HG03565 (cell line): ENCODE data around the gene JPT2.
"Not testable (repeated sequence)": the region's sequence is repeated elsewhere in the genome, so short reads cannot be mapped to it uniquely, and the experiment has no call there.

Experiments
- ATAC-seq: cut with Tn5 transposase; IDR thresholded peaks from one replicate; pipeline ENCODE4 v1.9.1; 2021; ENCODE audit warnings: mild to moderate bottlenecking, moderate library complexity; ENCODE audit not compliant: unreplicated experiment

JPT2 gene

DNA sequence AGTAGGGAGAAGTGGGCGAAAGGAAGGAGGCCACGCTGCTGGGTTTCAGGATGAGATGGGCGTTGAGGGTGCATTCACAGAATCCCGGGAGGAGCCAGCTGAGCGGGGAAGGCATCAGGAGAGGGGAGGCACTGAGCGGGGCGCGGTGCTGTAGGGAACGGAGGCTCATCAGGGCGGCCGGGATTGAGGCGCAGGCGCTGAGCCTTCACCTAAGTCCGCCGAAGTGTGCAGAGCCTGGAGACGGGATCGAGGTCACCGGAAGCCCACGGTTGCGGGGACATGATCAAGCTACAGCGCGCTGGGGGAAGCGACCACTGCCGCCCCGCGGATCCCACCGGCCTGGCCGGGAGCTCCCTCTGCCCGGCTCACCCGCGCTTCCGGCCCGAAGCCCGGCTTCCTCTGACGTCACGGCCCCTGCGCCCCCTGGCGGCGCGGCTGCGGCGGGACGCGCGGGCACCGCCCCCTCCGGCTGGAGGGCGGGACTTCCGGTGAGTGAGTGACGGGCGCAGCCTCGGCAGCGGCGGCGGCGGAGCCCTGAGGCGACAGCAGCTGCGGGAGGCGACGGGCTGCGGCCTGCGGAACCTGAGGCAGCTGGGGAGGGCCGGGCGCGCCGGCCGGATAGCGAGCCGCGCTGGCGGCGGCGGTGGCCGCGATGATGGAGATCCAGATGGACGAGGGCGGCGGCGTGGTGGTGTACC is 27.8 kb downstream of the JPT2 start, which contains the start of gene MAPK8IP3:
Gene MAPK8IP3, plus strand, starts transcription at position 508 of the 698 bp plus-strand sequence. Its CDS starts 145 bp downstream, at position 653.
- peak; percentile 83 for ATAC-seq

DNA sequence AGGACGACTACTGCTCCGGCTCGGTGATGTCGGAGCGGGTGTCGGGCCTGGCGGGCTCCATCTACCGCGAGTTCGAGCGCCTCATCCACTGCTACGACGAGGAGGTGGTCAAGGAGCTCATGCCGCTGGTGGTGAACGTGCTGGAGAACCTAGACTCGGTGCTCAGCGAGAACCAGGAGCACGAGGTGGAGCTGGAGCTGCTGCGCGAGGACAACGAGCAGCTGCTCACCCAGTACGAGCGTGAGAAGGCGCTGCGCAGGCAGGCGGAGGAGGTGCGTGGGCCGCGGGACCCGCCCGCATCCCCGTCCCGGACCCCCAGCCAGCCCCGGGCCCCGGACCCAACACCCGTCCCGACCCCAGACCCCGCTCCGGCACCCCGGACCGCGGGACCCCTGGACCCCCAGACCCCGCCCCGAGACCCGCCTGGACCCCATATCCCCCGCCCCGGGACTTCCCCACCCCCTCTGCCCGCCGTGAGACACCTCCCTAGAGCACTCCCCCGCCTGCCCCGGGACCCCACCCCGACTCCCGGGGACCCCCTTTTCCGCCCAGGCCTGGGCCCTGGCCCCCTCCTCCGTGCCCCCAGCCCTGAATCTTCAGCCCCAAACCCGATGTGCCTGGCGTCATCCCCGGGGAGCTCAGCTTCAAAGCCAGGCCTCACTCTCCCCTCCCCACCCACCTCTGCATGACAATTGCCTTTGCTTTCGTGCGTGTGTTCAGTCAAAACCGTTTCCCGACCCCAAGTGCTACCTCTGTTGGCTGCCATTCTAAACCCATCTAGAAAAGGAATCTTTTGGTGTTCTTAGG is 28.5 kb downstream of the JPT2 start:
- peak; percentile 9 for ATAC-seq

DNA sequence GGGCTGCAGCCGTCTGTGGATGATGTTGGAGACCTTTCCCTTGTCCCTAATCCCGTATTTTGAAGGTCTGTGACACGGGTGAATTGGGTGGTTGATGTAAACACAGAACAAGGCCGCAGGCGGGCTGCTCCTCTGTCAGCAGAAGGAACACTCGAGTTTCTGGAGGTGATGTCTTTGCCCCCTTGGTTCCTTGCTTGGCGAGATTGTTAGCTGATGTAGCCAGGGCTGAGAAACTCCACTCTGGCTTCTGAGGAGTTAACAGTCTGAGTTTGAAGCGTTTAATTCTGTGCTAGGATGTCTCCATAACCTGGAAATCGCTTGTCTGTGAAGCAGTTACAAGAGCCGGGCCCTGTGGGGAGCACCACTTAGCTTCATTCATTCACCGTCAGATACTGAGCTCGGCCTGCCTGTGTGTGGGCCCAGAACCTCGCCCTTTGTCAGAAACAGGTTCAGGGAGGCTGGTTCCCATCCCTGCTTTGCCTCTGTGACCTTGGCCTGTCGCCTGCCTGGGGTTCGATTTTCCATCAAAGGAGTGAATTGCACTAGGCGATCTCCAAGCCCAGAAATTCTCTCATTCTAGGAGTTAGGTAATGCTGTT is 29.2 kb downstream of the JPT2 start:
- no peak for ATAC-seq

DNA sequence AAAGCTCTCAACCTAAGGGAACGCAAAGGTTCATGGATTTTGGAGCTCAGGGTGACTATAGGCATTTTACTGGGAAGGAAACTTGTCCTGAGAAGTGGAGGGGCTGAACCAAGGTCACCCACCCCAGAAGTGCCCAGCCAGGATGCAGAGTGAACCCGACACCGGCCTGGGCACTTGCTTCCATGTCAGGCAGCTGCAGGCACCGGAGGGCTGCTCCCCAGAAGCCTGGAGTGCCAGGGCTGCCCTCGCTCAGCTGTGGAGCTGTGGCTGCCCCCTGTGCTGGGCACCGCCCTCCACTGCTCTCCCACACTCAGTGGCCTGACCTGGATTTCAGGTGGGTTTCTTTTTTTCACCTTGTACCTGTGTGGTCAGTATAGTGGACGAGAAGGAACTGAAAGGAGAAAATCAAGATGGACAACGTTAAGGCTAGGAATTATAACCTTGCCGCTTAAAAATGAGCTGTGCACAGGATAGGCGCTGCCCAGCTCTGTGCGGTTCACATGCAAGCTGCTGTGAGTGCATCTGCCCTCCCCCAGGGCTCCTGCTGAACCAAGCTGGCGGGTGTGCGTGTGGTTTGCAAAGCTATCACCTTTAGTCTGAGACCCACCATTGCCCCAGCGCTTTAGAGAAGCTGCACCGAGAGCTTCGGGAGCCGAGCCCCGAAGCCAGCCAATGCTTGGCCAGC is 30.1 kb downstream of the JPT2 start:
- no peak for ATAC-seq

DNA sequence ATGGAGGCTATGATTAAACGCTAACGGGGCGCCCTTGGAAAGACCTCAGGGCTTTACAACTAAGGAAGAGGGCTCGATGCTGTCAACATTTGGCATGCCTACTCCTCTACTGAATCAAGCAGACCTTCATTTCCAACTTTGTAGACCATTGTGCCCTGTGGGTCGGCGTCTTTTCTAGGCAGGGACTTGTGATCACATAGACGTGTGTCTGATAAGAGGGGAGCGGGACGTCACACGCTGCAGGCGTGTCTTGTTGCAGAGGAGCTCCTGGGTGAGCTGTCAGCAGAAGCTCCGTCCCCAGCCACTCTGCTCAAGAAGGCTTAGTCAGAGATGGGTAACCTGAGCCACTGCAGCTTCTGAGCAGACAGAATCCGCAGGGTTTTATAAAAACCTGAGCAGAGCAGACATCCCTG is 30.7 kb downstream of the JPT2 start:
- no peak for ATAC-seq

DNA sequence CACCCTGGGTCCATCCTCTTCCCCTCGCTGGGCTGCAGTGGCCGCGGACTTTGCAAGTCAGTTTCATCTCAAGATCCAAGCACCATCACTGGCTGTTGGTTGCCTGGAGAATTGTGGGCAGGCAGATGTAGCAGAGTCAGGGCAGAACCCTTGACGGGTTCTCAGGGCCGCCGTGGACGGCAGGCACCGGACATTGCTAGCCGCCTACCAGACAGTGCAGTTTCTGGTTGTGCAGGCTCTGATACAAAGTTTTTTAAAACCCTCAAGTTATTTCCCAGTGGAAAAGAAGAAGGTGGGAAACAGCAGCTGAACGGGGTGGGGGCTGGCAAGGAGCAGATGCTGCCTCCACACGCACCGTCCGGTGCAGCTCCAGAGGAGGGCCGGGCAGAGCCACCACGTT is 31.3 kb downstream of the JPT2 start:
- no peak for ATAC-seq

DNA sequence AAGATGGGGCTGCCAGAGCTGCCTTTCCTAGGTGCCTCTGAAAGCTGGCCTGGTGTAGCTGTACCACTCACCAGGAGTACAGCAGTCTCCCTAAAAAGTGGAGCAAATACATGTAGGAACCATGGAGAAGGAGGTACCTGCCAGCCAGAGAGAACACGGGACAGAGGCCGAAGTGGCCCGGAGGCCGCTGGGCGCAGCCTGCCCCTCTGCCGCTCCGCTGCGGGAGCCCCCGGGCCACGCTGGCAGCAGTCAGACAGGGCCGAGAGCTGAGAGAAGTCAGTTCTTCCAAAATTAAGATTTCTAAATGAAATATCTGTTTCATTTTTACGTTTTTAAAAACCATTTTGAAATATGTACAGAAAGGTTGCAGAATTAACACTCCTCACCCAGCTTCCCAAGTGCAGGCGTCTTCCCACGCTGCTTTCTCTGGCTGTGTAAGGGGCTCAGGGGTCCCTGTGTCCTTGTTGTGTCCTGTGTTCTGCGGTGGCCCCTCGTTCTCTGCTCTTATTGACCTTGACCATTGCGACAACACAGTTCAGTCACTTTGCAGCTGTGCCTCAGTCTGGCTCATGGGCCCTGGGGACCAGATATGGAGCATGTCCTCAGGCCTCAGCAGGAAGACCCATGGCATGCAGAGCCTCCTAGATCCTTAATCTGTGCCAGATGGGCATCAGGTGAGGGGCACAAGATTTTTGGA is 32.9 kb downstream of the JPT2 start:
- no peak for ATAC-seq

DNA sequence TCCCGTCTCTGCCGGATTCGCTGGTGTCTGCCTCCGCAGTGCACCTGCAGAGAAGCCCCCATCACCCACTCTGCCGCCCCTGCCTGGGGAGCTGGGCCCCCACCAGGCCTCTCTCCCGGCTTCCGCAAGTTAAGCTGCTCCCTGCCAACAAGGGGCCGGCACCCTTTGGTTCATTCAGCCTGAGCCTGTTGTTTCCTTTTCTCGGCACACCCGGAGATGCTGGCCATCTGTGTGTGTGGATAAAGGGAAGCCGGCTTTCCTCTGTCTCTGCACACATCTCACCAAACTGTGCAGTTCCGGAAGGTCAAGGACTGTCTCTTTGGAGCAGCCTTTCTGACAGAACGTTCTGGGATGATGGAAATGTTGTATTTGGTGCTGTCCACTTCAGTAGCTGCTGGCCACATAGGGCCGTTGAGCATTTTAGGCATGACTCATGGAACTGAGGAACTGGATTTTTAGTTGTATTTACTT is 34.7 kb downstream of the JPT2 start:
- ATAC-seq: no peak

DNA sequence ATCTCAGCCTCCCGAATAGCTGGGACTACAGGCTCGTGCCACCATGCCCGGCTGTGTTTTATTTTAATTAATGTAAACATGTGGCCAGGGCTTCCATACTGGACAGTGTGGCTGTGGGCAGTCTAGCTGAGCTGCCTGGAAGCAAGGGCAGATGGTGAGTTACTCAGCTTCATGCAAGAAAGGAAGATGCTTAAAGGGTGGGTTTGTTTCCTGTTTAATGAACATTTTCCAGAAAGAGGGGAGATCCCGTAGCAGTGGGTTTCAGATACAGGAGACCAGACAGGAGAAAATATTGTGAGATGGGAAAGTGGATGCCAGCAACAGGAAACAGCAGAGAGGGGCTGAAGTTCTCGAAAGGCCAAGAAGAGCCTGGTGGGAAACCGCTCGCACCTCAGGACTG is 35.3 kb downstream of the JPT2 start:
- ATAC-seq: no peak

DNA sequence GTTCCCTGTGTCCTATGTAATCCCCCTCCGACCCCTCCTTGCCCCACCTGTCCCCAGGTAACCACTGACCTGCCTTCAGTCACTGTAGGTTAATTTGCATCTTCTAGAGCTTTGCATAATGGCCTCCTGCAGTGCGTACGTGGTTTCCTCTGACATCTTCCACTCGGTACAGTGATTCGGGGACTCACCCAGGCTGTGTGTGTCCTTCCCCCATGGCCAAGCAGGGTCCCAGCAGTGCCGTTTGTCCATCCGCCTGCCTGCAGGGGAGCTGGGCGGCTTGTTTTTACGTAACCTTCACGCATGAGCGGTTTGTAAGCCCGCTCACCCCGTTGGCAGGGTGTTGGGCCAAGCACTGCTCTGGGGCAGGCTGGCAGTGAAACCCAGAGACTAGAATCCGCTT is 35.9 kb downstream of the JPT2 start:
- peak; percentile 40 for ATAC-seq

DNA sequence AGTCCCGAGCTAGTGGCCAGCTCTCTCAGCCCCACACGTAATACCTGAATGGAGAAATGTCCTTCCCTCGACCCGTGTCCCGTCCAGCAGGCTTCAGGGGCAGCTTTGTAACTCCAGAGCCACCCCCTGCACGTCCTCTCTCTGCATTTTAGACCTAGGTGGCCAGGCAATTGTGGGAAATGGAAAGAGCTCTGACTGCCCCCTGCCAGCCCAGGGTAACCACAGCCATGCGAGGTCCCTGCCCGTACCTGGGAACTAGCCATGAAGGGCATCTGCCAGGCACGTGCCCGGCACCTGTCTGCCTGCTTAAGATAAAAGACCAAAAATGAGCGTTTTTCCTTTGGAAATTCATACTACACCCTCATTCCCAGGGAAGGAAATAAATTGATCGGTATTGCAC is 37.1 kb downstream of the JPT2 start:
- no peak for ATAC-seq

DNA sequence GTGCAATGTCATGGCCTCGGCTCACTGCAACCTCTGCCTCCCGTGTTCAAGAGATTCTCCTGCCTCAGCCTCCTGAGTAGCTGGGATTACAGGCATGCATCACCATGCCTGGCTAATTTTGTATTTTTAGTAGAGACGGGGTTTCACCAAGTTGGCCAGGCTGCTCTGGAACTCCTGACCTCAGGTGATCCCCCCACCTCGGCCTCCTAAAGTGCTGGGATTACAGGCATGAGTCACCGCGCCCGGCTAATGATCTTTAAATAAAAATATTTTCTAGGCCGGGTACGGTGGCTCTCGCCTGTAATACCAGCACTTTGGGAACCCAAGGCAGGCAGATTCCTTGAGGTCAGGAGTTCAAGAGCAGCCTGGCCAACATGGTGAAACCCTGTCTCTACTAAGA is 40.2 kb downstream of the JPT2 start:
- ATAC-seq: not testable (repeated sequence)

DNA sequence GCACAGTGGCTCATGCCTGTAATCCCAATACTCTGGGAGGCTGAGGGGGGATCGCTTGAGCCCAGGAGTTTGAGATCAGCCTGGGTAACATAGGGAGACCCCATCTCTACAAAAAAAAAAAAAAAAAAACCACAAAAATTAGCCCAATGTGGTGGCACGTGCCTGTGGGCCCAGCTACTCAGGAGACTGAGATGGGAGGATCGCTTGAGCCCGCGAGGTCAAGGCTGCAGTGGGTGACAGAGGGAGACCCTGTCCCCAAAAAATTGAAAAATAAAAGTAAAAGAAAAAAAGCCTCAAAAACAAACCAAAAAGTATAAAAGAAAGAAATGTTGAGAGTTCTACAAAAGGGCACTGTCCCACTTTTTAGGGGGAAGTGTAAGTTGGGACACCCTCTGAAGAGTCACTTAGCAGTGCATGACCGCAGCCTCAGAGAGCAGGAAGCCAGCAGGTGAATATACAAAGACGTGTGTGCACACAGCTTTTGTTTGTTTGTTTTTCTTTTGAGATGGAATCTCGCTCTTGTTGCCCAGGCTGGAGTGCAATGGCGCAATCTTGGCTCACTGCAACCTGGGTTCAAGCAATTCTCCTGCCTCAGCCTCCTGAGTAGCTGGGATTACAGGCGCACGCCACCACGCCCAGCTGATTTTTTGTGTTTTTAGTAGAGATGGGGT is 41.6 kb downstream of the JPT2 start:
- ATAC-seq: not testable (repeated sequence)

DNA sequence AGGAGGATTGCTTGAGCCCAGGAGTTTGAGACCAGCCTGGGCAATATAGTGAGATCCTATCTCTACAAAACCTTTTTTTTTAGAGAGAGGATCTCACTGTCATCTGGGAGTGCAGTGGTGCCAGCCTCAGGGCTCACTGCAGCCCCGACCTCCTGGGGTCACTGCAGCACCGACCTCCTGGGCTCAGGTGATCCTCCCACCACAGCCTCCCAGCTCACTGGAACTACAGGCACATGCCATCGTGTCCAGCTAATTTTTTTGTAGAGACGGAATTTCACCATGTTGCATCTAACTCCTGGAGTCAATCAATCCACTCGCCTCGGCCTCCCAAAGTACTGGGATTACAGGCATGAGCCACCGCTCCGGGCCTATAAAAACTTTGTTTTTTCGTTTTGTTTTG is 43.3 kb downstream of the JPT2 start:
- ATAC-seq: no peak

DNA sequence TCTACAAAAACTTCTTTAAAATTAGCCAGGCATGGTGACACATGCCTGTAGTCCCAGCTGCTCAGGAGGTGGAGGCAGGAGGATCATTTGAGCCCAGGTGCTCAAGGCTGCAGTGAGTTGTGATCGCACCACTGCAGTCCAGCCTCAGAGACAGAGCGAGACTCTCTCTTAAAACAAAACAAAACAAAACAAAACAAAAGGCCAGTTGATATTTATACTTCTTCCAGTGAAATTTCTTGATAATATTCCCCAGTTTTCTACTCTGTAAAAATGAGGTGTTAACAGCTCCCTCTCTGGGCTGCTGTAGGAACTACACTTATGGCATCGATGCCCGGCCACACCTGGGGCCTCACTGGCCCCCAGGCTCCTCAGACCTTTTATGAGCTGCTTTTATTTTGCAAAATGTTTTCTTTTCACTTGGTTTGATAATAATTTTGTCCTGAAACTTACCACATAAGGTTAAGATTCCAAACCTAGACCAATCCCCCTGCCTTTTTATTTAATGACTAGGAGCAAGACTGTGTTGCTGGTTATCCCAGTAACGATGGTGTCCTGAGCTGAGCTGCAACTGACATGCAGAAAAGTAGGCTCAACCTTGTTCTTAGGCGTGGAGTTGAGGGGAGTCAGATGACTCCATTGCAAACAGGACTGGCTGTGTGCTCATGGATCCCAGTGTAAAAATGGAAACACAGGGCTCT is 45.5 kb downstream of the JPT2 start:
- ATAC-seq: no peak

DNA sequence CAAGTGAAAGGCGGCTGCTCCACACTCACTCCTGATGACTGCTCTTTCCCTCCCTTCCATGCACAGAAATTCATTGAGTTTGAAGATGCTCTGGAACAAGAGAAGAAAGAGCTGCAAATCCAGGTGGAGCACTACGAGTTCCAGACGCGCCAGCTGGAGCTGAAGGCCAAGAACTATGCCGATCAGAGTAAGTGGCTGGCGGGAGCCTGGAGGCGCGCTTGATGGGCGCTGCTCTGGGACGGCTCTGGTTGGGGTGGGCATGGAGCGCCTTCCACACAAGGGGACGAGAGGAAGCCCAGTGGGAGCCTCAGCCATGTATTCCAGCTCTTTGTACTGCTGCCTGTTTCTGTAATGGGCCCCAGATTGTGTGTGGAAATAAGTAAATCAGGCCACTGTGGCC is 46.4 kb downstream of the JPT2 start:
- ATAC-seq: no peak

DNA sequence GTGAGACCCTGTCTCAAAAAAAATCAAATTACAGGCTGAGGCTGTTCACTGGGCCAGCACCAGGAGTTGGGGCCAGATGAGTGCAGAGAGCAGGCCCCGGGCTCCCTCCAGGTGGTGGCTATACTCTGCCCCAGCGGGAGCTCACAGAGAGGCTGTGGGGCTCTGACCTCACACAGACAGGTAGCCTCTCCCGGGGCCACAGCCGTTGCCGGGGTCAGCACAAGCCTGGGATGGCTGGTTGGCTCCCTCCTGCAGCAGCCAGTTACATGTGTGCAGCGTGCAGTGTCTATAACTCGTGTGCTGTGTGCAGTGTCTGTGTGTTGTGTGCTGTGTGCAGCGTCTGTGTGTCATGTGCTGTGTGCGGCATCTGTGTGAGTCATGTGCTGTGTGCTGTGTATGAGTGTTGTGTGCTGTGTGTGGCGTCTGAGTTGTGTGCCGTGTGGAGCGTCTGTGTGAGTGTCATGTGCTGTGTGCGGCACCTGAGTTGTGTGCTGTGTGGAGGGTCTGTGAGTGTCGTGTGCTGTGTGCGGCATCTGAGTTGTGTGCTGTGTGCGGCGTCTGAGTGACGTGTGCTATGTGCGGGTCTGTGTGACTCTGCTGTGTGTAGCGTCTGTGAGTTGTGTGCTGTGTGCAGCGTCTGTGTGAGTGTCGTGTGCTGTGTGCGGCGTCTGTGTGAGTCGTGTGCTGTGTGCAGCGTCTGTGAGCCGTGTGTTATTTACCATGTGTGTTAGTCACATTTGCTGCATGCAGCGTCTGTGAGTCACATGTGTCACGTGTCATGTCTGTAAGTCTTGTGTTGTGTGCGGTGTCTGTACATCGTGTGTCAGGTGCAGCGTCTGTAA is 48.8 kb downstream of the JPT2 start:
- ATAC-seq: no peak
